H1 (cell line): ENCODE measurements around the gene TMEM252. TPM values are rescaled to one million over a fixed set of nuclear protein-coding genes. Genes with fewer than 3 reads are reported as not detected.

Source experiments
- TBP ChIP-seq: IDR thresholded peaks from 2 replicates; pipeline ENCODE4 v1.6.1; 2011; ENCODE audit warnings: low read depth, low read length, improper control_type of control experiment
- TEAD4 ChIP-seq: IDR thresholded peaks from 2 replicates; pipeline ENCODE4 v1.6.1; 2012; ENCODE audit warnings: low read depth, low read length, inconsistent platforms, mixed read lengths
- USF2 ChIP-seq: IDR thresholded peaks from 2 replicates; pipeline ENCODE4 v1.6.1; 2011; ENCODE audit warnings: low read length, improper control_type of control experiment
- YY1 ChIP-seq: IDR thresholded peaks from 2 replicates; pipeline ENCODE4 v1.6.1; 2011; ENCODE audit warnings: low read depth, mild to moderate bottlenecking, low read length
- polyA plus RNA-seq, 7 experiments: library from polyadenylated mRNA; depleted of rRNA in 3 of 7; stranded (reverse) in 5 of 7; unstranded in 2 of 7; fragments of >200 nt in 5 of 7; fragments of 200-250 nt in 2 of 7; gene quantifications; 1 replicate in 5 of 7; 2 replicates in 1 of 7; 4 replicates in 1 of 7; pipeline versions ENCODE4 v1.2.1 to v1.2.3, GENCODE V29; 2011 to 2013; ENCODE audit warnings: missing spikeins in 2 of 7, mixed read lengths in 2 of 7
- total RNA-seq: library from RNA; stranded (reverse); fragmentation: NEBNext Ultra II Directional; extraction: Animal tissue kit (Norgen Biotek cat#: 25700); gene quantifications from 2 replicates; pipeline ENCODE4 v1.2.1, GENCODE V29; 2021
- TF ChIP-seq, protein P1 (sequence below): fragments of 300-600 bp; sonication (generic); IDR thresholded peaks from 2 replicates; pipeline ENCODE4 v1.7.1; 2012; ENCODE audit warnings: low read length, moderate library complexity, mild to moderate bottlenecking, inconsistent platforms; ENCODE audit not compliant: insufficient replicate concordance
- TF ChIP-seq, protein P2 (sequence below): IDR thresholded peaks from 2 replicates; pipeline ENCODE4 v1.6.1; 2012; ENCODE audit warnings: low read length, inconsistent platforms

Gene TMEM252
- total and polyA plus RNA-seq, 2 of the 8 experiments (the other 6 are each of a cell fraction or from before 2014, with no cell fraction given) = not detected

DNA sequence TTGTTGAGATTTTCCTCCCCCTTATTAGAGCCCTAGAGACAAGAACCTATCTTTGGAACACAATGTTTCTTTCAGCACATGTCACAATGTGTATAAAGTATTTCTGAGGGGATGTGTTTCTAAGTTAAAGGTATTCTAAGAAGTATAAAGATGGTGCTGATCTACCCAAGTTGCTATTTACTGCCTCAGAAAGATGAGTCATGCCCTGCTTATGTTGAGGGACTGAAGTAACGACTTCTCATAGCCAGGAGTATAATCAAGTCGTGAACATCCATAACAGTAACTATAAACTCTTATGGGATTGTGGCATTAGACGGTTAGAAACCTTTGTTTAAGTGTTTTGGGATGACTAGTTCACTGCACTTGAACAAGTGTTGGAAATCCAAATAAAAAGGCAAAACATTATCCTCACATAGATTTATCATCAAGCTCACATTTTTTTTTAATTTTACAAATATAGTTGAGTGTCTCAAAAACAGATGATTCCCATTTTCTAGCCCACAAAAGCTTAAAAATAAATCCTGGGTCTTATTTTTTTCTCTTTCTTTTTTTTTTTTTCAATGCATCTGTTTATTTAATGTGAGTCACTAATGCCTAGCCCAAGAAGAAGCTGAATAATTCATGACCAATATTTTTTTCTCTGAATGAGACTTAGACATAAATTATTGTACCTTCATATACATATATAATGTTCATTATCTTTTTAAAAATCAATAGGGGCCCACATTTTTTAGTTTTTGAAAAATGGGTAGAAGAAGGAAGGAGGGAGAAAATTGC, 12.2 kb upstream of the TMEM252 start (continued):
- TF ChIP-seq TBP = no peak
- TF ChIP-seq TEAD4 = no peak
- TF ChIP-seq YY1 = no peak
- TF ChIP-seq, protein P1, sequence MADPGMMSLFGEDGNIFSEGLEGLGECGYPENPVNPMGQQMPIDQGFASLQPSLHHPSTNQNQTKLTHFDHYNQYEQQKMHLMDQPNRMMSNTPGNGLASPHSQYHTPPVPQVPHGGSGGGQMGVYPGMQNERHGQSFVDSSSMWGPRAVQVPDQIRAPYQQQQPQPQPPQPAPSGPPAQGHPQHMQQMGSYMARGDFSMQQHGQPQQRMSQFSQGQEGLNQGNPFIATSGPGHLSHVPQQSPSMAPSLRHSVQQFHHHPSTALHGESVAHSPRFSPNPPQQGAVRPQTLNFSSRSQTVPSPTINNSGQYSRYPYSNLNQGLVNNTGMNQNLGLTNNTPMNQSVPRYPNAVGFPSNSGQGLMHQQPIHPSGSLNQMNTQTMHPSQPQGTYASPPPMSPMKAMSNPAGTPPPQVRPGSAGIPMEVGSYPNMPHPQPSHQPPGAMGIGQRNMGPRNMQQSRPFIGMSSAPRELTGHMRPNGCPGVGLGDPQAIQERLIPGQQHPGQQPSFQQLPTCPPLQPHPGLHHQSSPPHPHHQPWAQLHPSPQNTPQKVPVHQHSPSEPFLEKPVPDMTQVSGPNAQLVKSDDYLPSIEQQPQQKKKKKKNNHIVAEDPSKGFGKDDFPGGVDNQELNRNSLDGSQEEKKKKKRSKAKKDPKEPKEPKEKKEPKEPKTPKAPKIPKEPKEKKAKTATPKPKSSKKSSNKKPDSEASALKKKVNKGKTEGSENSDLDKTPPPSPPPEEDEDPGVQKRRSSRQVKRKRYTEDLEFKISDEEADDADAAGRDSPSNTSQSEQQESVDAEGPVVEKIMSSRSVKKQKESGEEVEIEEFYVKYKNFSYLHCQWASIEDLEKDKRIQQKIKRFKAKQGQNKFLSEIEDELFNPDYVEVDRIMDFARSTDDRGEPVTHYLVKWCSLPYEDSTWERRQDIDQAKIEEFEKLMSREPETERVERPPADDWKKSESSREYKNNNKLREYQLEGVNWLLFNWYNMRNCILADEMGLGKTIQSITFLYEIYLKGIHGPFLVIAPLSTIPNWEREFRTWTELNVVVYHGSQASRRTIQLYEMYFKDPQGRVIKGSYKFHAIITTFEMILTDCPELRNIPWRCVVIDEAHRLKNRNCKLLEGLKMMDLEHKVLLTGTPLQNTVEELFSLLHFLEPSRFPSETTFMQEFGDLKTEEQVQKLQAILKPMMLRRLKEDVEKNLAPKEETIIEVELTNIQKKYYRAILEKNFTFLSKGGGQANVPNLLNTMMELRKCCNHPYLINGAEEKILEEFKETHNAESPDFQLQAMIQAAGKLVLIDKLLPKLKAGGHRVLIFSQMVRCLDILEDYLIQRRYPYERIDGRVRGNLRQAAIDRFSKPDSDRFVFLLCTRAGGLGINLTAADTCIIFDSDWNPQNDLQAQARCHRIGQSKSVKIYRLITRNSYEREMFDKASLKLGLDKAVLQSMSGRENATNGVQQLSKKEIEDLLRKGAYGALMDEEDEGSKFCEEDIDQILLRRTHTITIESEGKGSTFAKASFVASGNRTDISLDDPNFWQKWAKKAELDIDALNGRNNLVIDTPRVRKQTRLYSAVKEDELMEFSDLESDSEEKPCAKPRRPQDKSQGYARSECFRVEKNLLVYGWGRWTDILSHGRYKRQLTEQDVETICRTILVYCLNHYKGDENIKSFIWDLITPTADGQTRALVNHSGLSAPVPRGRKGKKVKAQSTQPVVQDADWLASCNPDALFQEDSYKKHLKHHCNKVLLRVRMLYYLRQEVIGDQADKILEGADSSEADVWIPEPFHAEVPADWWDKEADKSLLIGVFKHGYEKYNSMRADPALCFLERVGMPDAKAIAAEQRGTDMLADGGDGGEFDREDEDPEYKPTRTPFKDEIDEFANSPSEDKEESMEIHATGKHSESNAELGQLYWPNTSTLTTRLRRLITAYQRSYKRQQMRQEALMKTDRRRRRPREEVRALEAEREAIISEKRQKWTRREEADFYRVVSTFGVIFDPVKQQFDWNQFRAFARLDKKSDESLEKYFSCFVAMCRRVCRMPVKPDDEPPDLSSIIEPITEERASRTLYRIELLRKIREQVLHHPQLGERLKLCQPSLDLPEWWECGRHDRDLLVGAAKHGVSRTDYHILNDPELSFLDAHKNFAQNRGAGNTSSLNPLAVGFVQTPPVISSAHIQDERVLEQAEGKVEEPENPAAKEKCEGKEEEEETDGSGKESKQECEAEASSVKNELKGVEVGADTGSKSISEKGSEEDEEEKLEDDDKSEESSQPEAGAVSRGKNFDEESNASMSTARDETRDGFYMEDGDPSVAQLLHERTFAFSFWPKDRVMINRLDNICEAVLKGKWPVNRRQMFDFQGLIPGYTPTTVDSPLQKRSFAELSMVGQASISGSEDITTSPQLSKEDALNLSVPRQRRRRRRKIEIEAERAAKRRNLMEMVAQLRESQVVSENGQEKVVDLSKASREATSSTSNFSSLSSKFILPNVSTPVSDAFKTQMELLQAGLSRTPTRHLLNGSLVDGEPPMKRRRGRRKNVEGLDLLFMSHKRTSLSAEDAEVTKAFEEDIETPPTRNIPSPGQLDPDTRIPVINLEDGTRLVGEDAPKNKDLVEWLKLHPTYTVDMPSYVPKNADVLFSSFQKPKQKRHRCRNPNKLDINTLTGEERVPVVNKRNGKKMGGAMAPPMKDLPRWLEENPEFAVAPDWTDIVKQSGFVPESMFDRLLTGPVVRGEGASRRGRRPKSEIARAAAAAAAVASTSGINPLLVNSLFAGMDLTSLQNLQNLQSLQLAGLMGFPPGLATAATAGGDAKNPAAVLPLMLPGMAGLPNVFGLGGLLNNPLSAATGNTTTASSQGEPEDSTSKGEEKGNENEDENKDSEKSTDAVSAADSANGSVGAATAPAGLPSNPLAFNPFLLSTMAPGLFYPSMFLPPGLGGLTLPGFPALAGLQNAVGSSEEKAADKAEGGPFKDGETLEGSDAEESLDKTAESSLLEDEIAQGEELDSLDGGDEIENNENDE = no peak
- TF ChIP-seq, protein P2, sequence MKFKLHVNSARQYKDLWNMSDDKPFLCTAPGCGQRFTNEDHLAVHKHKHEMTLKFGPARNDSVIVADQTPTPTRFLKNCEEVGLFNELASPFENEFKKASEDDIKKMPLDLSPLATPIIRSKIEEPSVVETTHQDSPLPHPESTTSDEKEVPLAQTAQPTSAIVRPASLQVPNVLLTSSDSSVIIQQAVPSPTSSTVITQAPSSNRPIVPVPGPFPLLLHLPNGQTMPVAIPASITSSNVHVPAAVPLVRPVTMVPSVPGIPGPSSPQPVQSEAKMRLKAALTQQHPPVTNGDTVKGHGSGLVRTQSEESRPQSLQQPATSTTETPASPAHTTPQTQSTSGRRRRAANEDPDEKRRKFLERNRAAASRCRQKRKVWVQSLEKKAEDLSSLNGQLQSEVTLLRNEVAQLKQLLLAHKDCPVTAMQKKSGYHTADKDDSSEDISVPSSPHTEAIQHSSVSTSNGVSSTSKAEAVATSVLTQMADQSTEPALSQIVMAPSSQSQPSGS = no peak
- no peak for TF ChIP-seq USF2
